SU-DHL-6 (cell line): ENCODE results near the gene MRTFB.

Experiments used
- H2AFZ ChIP-seq: fragments of 200-600 bp; sonication (generic); 2 replicates; pipeline ENCODE4 v1.6.1; 2014; ENCODE audit warnings: low read depth, mild to moderate bottlenecking, moderate library complexity, mixed read lengths, antibody characterized with exemption, low read length; ENCODE audit not compliant: severe bottlenecking
- H3F3A ChIP-seq: fragments of 200-600 bp; shearing (Covaris generic); 2 replicates; pipeline ENCODE4 v1.6.0; 2016; ENCODE audit warnings: antibody characterized with exemption, mild to moderate bottlenecking; ENCODE audit not compliant: insufficient read depth
- H3K27ac ChIP-seq: fragments of 200-600 bp; sonication (generic); 2 replicates; pipeline ENCODE4 v1.5.1; 2016; ENCODE audit warnings: low read depth, mild to moderate bottlenecking, low read length, moderate library complexity, mixed read lengths
- H3K27me3 ChIP-seq: fragments of 200-600 bp; sonication (generic), shearing (Covaris generic); 2 replicates; pipeline ENCODE4 v1.6.0; 2014; ENCODE audit warnings: mild to moderate bottlenecking, low read length
- H3K36me3 ChIP-seq: fragments of 200-600 bp; sonication (generic); 2 replicates; pipeline ENCODE4 v1.6.1; 2014; ENCODE audit warnings: mild to moderate bottlenecking, low read length, mixed read lengths
- H3K4me2 ChIP-seq: fragments of 300-600, 200-600 bp; shearing (Covaris generic), sonication (generic); 2 replicates; pipeline ENCODE4 v1.6.0; 2014; ENCODE audit warnings: low read length, low read depth, mild to moderate bottlenecking; ENCODE audit not compliant: poor library complexity, severe bottlenecking
- H3K4me3 ChIP-seq: fragments of 200-600 bp; sonication (generic); 2 replicates; pipeline ENCODE4 v1.5.1; 2014; ENCODE audit warnings: antibody characterized with exemption, low read length, mild to moderate bottlenecking, mixed read lengths; ENCODE audit not compliant: insufficient read depth, poor library complexity, severe bottlenecking
- H3K79me2 ChIP-seq: fragments of 200-600 bp; sonication (generic); 2 replicates; pipeline ENCODE4 v1.6.1; 2014; ENCODE audit warnings: mild to moderate bottlenecking, low read length, moderate library complexity; ENCODE audit not compliant: insufficient read depth
- H3K9ac ChIP-seq: fragments of 200-600 bp; sonication (generic); 2 replicates; pipeline ENCODE4 v1.7.0; 2014; ENCODE audit warnings: mild to moderate bottlenecking, low read length
- H3K9me2 ChIP-seq: fragments of 200-600 bp; sonication (generic); replicated peaks from 2 replicates; pipeline ENCODE4 v1.6.1; 2014; ENCODE audit warnings: low read length; ENCODE audit not compliant: insufficient read depth
- H3K9me3 ChIP-seq: fragments of 200-600 bp; sonication (generic); 2 replicates; pipeline ENCODE4 v1.6.1; 2014; ENCODE audit warnings: low read length, mixed read lengths; ENCODE audit not compliant: insufficient read depth
- H4K20me1 ChIP-seq: fragments of 200-600 bp; sonication (generic); 2 replicates; pipeline ENCODE4 v1.6.1; 2014; ENCODE audit warnings: low read depth, mild to moderate bottlenecking, antibody characterized with exemption, low read length, moderate library complexity, mixed read lengths
- CTCF ChIP-seq: fragments of 200-600 bp; sonication (generic); IDR thresholded peaks from one replicate; pipeline ENCODE4 v1.5.1; 2017; ENCODE audit warnings: antibody characterized with exemption, mild to moderate bottlenecking, low read length, moderate library complexity; ENCODE audit not compliant: insufficient read depth, poor library complexity, severe bottlenecking
- EZH2phosphoT487 ChIP-seq: fragments of 200-600 bp; sonication (generic), shearing (Covaris generic); conservative IDR thresholded peaks from 2 replicates; pipeline ENCODE4 v1.6.1; 2018; ENCODE audit warnings: mild to moderate bottlenecking, antibody characterized with exemption, low read length, moderate library complexity, mixed read lengths

MRTFB gene

GRCh38 chr16:14219983-14220382, 148.9 kb downstream of the MRTFB start:
- H2AFZ ChIP-seq, result no peak overlapping the region
- H3K4me2 ChIP-seq, result no peak overlapping the region
- no peak overlapping the region for H3K27ac ChIP-seq
- no peaks in the 10 kb centered on the region for H4K20me1 ChIP-seq
- H3K27me3 ChIP-seq, result no peaks in the 10 kb centered on the region
- H3F3A ChIP-seq, result no peaks in the 10 kb centered on the region
- no peaks in the 10 kb centered on the region for H3K9me2 ChIP-seq
- H3K4me3 ChIP-seq, result no peak overlapping the region
- TF ChIP-seq CTCF (no peak), EZH2phosphoT487 (no peak)
- no peaks in the 10 kb centered on the region for H3K79me2 ChIP-seq
- H3K36me3 ChIP-seq, result no peaks in the 10 kb centered on the region; the same call in 1 of the 2 replicates
- H3K9me3 ChIP-seq, result no peaks in the 10 kb centered on the region
- H3K9ac ChIP-seq, result no peak overlapping the region

- no peaks in the 10 kb centered on the region for H3K36me3 ChIP-seq
Measured at GRCh38 chr16:14223632-14224031, 152.5 kb downstream of the MRTFB start.

GRCh38 chr16:14225457-14225856, 154.3 kb downstream of the MRTFB start:
- no peaks in the 10 kb centered on the region for H3F3A ChIP-seq
- H3K9me3 ChIP-seq, result no peaks in the 10 kb centered on the region
- H3K79me2 ChIP-seq, result no peaks in the 10 kb centered on the region
- H3K4me3 ChIP-seq, result no peak overlapping the region
- TF ChIP-seq CTCF, result no peak
- TF ChIP-seq EZH2phosphoT487, result no peak
- no peak overlapping the region for H2AFZ ChIP-seq
- H3K27ac ChIP-seq, result no peak overlapping the region
- H4K20me1 ChIP-seq, result no peaks in the 10 kb centered on the region
- H3K9me2 ChIP-seq, result no peaks in the 10 kb centered on the region
- H3K9ac ChIP-seq, result no peak overlapping the region
- no peaks in the 10 kb centered on the region for H3K27me3 ChIP-seq
- no peak overlapping the region for H3K4me2 ChIP-seq
- H3K36me3 ChIP-seq, result no peaks in the 10 kb centered on the region

More at GRCh38 chr16:14223632-14224031, 152.5 kb downstream of the MRTFB start:
- no peak overlapping the region for H3K4me3 ChIP-seq
- H3K4me2 ChIP-seq, result no peak overlapping the region
- no peaks in the 10 kb centered on the region for H3K79me2 ChIP-seq
- H3F3A ChIP-seq, result no peaks in the 10 kb centered on the region
- no peak for TF ChIP-seq CTCF
- TF ChIP-seq EZH2phosphoT487, result no peak
- no peak overlapping the region for H3K9ac ChIP-seq
- H3K27ac ChIP-seq, result no peak overlapping the region
- H3K9me2 ChIP-seq, result no peaks in the 10 kb centered on the region
- no peak overlapping the region for H2AFZ ChIP-seq
- no peaks in the 10 kb centered on the region for H3K9me3 ChIP-seq
- no peaks in the 10 kb centered on the region for H4K20me1 ChIP-seq
- no peaks in the 10 kb centered on the region for H3K27me3 ChIP-seq
